Retinal pigment epithelial cell (primary cell): ENCODE results near the gene RFX1.

Source experiments
- DNase-seq: peaks from one replicate; pipeline ENCODE4 v3.0.0-alpha.2; 2010; ENCODE audit warnings: low read depth
- H3K4me3 ChIP-seq: 2 replicates; pipeline ENCODE4 v1.5.1; 2011; ENCODE audit warnings: mild to moderate bottlenecking, low read length, control low read depth, moderate library complexity
- CTCF ChIP-seq: conservative IDR thresholded peaks from 2 replicates; pipeline ENCODE4 v1.5.1; 2011; ENCODE audit warnings: low read depth, low read length, control low read depth, inconsistent platforms

RFX1 gene

DNA sequence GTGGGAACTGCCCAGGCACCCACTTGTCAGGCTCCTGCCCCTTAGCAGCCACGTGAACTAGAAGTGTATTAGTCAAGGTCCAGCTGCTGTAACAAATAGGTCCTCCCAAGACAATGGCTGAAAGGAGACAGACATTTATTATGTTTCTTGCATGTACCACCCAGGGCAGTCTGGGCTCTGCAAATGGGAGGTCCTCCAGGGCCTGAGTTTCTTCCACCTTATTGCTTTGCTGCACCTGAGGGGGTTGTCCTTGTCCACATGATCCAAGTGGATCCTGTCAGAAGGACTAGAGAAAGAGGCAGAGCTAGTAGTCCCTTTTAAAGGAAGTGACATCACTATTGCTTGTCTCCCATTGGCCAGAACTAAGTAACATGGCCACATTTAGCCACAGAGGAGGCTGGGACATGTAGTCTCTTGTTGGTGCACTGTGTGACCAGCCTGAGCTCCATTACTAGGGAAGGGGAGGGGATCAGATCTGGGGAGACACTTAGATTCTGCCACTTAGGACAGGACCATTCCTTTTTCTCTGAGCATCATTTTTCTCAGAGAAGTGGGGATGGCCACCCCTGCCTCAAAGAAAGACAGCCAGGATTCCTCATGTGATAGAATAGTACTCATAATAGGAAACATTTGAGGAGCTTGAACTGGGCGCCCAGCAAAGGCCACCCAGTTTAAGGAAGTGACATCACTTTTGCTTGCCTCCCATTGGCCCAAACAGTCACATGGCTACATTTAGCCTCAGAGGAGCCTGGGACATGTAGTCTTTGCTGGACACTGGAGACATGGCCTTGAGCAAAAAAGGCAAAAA, 85.0 kb downstream of the RFX1 start:
- no peak for TF ChIP-seq CTCF
- no peak overlapping the region for H3K4me3 ChIP-seq
- DNase-seq, result no peak

DNA sequence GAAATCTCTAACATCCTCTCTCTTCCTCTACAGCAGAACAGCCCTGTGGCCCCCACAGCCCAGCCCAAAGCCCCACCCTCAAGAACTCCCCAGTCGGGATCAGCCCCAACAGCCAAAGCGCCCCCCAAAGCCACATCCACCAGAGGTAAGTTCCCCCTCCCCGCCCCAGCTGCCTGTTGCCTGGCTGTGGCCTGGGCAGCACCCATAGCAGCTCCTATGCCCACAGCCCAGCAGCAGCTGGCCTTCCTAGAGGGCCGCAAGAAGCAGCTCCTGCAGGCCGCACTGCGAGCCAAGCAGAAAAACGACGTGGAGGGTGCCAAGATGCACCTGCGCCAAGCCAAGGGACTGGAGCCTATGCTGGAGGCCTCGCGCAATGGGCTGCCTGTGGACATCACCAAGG, 85.6 kb downstream of the RFX1 start:
- no peak for DNase-seq
- no peak for TF ChIP-seq CTCF
- H3K4me3 ChIP-seq, result no peak overlapping the region

- no peak for DNase-seq
- no peak overlapping the region for H3K4me3 ChIP-seq
- no peak for TF ChIP-seq CTCF
These were observed 87.3 kb downstream of the RFX1 start for GRCh38 chr19:13918726-13919411.

- no peak overlapping the region for H3K4me3 ChIP-seq
- no peak for DNase-seq
- no peak for TF ChIP-seq CTCF
These were observed 88.2 kb downstream of the RFX1 start for GRCh38 chr19:13917888-13918406.

DNA sequence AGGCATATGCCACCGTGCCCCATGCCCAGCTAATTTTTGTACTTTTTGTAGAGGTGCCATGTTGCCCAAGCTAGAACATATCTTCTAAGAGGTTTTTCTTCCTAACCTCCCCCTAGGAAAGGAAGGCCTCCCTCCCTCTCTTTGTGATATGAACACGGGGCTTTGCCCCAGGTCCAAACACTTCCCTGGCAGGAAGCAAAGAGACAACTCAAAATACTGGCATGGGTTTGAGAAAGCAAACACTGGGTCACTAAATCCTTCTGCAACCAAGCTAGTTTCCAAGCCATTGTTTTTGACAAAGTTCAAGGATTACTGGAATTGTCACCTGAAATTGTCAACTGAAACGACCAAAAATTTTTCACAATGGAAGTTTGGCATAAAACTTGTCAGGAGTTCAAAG, 91.3 kb downstream of the RFX1 start:
- no peak overlapping the region for H3K4me3 ChIP-seq
- TF ChIP-seq CTCF, result no peak
- no peak for DNase-seq

- TF ChIP-seq CTCF, result no peak
- DNase-seq, result no peak
These were observed 92.8 kb downstream of the RFX1 start for GRCh38 chr19:13913352-13913751.

More at GRCh38 chr19:13913352-13913751, 92.8 kb downstream of the RFX1 start:
- H3K4me3 ChIP-seq, result no peak overlapping the region
